ENCODE measurements around the gene BLCAP. TPM values are rescaled to one million over a fixed set of nuclear protein-coding genes. Genes with fewer than 3 reads are reported as not detected.

BLCAP gene
- total and polyA plus RNA-seq, 2 donors (not counting 3 experiments of a cell fraction or from before 2014, with no cell fraction given): 90.3 to 196 TPM

DNA sequence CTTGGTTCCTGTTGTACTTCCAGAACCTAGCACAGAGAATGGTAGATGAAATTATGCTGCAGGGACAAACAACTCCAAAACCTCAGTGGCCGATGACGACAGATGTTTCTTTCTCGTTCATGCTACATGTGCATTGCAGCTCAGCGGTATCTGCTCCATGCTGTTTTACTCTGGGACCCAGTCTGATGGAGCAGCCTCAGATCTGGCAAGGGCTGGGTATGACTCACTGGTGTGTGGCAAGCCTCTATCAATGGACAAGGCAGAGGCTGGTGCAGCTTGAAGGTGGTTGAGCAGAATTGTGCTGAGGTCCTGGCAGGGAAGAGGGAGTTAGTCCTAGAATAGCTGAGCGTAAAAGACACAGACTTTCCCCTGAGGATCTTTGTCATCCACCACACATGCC lies 10.3 kb upstream of the BLCAP start:
- FAIRE-seq: no peak
- dilution Hi-C loops (cut with MboI; ENCODE audit: extremely low pct_ligation_motif_present, low sequenced_read_pairs): no loop called here
- Histone ChIP-seq H3K79me2 (ENCODE audit: control insufficient read depth, insufficient read depth, low read length) (no peaks in the 10 kb centered on the region), H3K9me1 (replicated peaks; ENCODE audit: control insufficient read depth, extremely low read depth, insufficient read depth, low read length) (no peaks in the 10 kb centered on the region), H3K4me1 (ENCODE audit: control insufficient read depth, extremely low read depth, insufficient read depth, low read length) (peaks cover 26% of the 10 kb centered on the region), H3K9ac (replicated peaks; ENCODE audit: extremely low read depth, insufficient read depth, low read length) (no peak overlapping the region), H3K4me3 (replicated peaks in 1 of 3; ENCODE audit: insufficient read depth in 1 of 3, low read depth in 1 of 3, low read length in 3 of 3) (no peak overlapping the region), H3K36me3 (ENCODE audit: control insufficient read depth in 2 of 2, extremely low read depth in 1 of 2, insufficient read depth in 2 of 2, low read length in 2 of 2) (no peaks in the 10 kb centered on the region), H2AFZ (ENCODE audit: low read depth, low read length) (no peak overlapping the region), H4K20me1 (replicated peaks; ENCODE audit: control insufficient read depth, extremely low read depth, insufficient read depth, low read length) (no peaks in the 10 kb centered on the region), H3K27ac (ENCODE audit: insufficient read depth, low read depth, low read length) (no peak overlapping the region), H3K4me2 (ENCODE audit: insufficient read depth, low read length) (no peak overlapping the region), H3K9me3 (replicated peaks; ENCODE audit: control insufficient read depth, insufficient read depth, low read length) (no peaks in the 10 kb centered on the region), H3K27me3 (ENCODE audit: control insufficient read depth in 2 of 2, insufficient read depth in 2 of 2, low read length in 2 of 2) (no peaks in the 10 kb centered on the region)
- CTCF ChIA-PET: interaction anchor here (0.8 to 3.1 kb wide), 6 partner anchors 26 to 870 kb away, joined by 3 to 17 read pairs (median 6); no protein-coding TSS in a partner anchor
- no peak for TF ChIP-seq MYC (IDR thresholded peaks at IDR 0.05; ENCODE audit: low read depth, low read length)
- TF ChIP-seq POLR2AphosphoS5 (IDR thresholded peaks at IDR 0.05; ENCODE audit: insufficient read depth, low read depth, low read length): no peak
- no peak for TF ChIP-seq JUN (IDR thresholded peaks at IDR 0.05; ENCODE audit: borderline replicate concordance, insufficient read depth, insufficient read length, low read depth)
- TF ChIP-seq POLR2A (IDR thresholded peaks at IDR 0.05; ENCODE audit: low read depth, low read length): no peak
- TF ChIP-seq GATA2 (IDR thresholded peaks at IDR 0.05; ENCODE audit: insufficient read depth, insufficient read length, low read depth, low read length): no peak
- TF ChIP-seq MAX (IDR thresholded peaks at IDR 0.05; ENCODE audit: insufficient read depth, insufficient read length): no peak
- no peak for TF ChIP-seq CTCF (IDR thresholded peaks at IDR 0.05; ENCODE audit: extremely low read depth in 1 of 2, insufficient read depth in 1 of 2, low read depth in 1 of 2, low read length in 2 of 2)
- no peak for TF ChIP-seq EZH2 (IDR thresholded peaks at IDR 0.05; ENCODE audit: borderline replicate concordance, low read depth, low read length, severe bottlenecking)
- no peak for TF ChIP-seq FOS (IDR thresholded peaks at IDR 0.05; ENCODE audit: borderline replicate concordance, insufficient read depth, low read length)
- DNase-seq (ENCODE audit: low read depth, low spot score): no peak
- intact Hi-C loops (cut with micrococcal nuclease): no loop called here
- BruUV-seq (replicated peaks): no TSS peak
- POLR2A ChIA-PET: no interaction called here
